HG03103 (cell line): ENCODE results near the gene ARL13B.
"Not testable (repeated sequence)": the region's sequence is repeated elsewhere in the genome, so short reads cannot be mapped to it uniquely, and the experiment has no call there.

Source experiments
- ATAC-seq: cut with Tn5 transposase; IDR thresholded peaks from one replicate; pipeline ENCODE4 v1.9.1; 2021; ENCODE audit warnings: low read depth; ENCODE audit not compliant: unreplicated experiment

Gene ARL13B

GRCh38 chr3:93992207-93992606 is 12.3 kb downstream of the ARL13B start:
- no peak for ATAC-seq

DNA sequence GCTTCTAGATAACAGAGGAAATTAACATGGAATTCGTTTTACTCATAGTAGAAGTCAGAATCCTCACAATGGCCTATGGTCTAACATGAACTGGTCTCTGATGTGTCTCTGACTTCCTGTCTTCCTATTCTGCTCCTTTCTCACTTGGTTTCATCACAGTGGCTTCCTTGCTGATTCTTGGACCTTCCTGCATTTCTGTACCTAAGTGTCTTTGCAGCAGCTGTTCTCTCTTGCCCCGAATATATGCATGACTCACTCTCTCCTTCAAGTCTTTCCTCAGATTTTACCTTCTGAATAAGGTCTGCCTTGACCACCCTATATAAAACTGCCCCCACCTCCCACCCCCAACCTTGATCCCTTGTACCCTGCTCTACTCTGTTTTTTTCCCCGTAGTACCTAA is 14.1 kb downstream of the ARL13B start:
- ATAC-seq = no peak

DNA sequence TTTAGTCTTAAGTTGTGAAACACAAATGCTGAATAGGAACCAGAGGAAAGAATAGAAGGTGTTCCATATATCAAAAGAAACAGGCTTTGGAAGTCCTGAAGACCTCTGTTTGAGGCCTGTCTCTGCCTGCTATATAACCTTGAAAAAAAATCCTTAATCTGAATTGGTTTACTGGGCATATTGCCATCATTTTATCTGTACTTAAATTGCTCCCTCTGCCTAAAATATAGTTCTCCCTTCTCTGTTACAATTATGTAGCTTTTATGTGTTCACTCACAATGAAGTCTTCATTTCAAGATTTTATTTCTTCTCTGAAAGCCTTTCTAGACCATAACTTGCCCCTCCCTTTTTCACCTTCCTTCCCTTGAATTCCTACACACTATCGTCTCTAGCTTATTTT is 21.2 kb downstream of the ARL13B start:
- ATAC-seq = no peak

DNA sequence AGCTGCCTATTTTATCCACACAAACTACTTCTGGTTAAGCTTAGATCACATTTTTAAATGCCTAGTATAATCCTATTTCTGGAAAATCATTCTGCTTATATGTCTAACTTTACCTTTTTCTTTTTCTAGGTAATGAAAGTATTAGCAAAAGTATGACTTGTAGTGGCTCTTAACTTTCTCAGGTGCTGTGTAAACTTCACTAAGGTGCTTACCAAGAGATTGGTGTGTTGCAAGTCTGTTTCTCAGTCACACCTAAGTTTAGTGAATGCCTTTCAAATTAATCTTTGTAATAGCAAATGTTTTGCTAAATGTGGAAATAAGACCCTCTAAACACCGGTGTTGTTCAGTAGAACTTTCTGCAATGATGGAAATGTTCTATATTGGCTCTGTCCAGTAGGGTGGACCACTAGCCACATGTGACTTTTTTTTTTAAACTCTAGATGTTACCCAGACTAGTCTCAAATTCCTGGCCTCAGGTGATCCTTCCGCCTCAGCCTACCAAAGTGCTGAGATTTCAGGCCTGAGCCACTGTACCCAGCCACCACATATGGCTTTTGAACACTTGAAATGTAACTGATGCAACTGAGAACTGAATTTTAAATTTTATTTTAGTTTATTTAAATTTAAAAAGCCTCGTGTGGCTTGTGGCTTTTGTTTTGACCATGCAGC is 22.0 kb downstream of the ARL13B start:
- ATAC-seq = no peak

- ATAC-seq = peak; percentile 85
Measured at GRCh38 chr3:94004301-94004910, 24.5 kb downstream of the ARL13B start.

DNA sequence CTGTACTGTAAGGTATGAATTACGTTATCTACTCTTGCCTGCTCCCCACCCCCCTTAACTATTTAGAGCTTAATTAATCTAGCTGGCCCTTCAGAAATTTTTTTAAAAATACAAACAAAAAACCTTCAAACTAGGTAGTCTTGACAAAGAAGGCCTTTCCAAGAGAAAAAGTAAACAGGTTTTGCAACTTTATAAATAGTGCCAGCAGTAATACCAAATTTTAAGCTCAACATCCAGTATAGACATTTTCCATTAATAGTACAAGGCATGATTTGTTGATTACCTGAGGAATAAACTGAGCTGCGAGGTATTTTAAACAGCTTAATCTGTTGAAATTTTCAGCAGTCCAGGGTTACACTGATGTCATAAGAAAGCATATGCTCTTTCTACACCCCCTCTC is 28.3 kb downstream of the ARL13B start:
- ATAC-seq = no peak

- ATAC-seq = no peak
Measured at GRCh38 chr3:94009608-94010007, 29.7 kb downstream of the ARL13B start.

GRCh38 chr3:94011233-94011711 is 31.3 kb downstream of the ARL13B start:
- ATAC-seq = no peak

DNA sequence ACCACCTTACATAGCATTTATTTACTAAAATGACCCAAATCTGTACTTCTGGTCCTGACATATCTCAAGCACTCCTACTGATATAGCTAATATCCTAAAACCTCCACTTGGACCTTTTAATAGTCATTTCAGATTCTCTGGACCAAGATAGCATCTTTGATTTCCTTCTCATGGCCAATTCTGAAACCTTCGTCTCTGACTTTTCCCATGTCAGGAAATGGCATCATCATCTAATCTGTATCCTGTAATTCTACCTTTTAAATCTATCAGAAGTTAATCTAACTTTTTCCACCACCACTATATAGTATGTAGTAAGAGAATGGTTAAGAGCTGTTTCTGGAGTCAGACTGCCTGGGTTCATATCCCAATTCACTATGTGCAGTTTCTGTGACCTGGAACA is 32.2 kb downstream of the ARL13B start:
- ATAC-seq = no peak

DNA sequence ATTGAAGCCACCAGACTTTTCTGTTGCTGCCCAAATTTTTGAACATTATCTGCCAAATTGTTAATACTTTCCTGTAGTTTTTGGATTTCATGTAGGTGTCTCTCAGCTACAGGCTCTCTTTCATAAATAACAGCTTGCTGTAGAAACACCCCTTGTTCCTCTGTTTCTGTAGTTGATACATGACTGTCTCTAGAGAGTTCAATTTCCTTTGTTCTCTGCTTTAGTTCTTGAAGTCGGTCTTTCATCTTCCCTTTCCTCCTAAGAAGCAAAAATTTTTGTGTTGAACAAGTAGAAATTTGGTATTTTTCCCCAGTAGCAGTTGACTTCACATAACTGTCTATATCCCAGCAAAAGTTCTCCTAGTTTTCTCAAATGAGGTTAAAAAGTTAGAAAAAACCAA is 35.1 kb downstream of the ARL13B start:
- ATAC-seq = no peak

GRCh38 chr3:94019659-94020058 is 39.7 kb downstream of the ARL13B start:
- ATAC-seq = no peak

- ATAC-seq = no peak
Measured at GRCh38 chr3:94020293-94020692, 40.3 kb downstream of the ARL13B start.

DNA sequence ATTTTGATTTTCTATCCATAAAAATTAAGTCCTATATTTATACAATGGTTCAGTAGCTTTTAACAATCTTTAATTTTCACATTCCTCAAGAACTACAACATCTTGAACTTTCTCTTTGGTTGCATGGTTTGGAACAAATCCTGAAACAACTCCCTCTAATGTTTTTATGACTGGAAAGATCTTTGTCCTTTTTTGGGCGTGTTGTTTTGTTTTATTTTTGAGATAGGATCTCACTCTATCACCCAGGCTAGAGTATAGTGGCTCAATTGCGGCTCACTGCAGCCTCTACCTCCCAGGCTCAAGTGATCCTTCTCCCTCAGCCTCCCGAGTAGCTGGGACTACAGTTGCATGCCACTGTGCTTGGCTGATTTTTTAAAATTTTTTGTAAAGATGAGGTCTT is 44.4 kb downstream of the ARL13B start:
- ATAC-seq = no peak

- no peak for ATAC-seq
Measured at GRCh38 chr3:94026623-94027022, 46.7 kb downstream of the ARL13B start.

DNA sequence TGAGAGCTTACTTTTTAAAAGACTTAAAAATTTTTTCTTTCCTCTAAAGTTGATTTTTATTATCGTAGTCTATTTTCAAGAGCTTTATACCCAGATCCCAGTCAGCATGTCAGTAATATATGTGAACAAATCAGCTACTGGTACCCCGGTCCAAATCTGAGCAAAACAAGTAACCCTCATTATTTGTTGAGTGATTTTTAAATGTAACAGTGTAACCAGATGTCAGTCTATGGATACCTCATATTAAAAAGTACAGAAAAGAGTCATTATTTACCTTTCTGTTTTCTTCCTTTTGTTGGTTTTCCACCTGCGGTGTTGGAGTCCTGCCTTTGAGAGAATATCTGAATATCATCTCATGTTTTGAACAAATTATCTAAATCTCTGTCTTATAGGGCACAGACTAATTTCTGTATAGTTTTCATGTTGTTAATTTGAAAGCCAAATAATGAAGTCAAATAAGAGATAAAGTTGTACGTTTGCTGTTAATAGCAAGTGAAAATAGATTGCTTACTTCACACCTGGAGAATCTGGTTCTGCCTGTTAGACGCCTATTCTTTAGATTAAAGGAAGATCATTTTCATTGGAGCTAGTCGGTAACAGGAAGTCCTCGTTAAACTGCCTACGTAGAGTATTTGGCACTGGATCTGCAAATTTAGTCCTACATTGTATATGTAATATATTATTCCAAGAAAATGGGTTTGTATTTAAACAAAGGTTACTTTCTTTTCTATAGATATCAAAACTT is 48.3 kb downstream of the ARL13B start, which contains the start of gene STX19:
Gene STX19 (minus strand): TSS at position 505 of the 745 bp plus-strand sequence. CDS start 13,328 bp downstream, outside the sequence.
- no peak for ATAC-seq

- ATAC-seq = peak; percentile 83
Measured at GRCh38 chr3:94036909-94037507, 57.1 kb downstream of the ARL13B start.

DNA sequence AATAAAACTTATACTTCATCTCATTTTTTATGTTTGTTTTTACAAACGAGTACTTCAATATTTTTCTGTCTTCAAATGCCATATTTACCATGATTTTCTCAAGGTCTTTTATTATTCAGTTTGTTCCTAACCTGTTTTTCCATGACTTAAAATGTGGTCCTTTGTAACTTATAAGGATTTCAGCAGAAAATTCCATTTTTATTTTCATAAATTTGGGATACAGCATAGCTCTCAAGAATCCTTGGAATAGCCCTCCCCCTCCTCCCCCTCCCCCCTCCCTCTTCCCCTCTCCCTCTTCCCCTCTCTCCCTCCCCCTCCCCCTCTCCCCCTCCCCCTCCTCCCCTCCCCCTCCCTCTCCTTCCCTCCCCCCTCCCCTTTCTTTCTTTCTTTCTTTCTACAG is 63.3 kb downstream of the ARL13B start:
- no peak for ATAC-seq

- ATAC-seq = not testable (repeated sequence)
Measured at GRCh38 chr3:94044100-94044936, 64.4 kb downstream of the ARL13B start.

DNA sequence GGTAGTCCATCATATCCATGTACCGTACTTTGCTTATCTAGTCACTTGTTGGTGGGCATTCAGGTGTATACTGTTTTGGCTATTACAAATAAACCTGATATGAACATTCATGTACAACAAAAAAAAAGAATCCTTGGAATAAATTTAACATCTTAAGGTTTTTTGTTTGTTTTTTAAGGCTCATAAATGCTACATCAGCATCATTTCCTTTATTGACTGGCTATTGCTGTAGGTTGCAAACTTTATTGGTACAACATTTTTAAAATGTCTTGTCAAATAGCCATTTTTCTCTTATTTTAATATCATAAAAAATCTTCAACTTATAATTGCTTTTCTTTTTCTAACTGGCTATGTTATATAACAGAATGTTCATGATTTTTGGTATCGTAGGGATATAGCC is 66.6 kb downstream of the ARL13B start:
- no peak for ATAC-seq

DNA sequence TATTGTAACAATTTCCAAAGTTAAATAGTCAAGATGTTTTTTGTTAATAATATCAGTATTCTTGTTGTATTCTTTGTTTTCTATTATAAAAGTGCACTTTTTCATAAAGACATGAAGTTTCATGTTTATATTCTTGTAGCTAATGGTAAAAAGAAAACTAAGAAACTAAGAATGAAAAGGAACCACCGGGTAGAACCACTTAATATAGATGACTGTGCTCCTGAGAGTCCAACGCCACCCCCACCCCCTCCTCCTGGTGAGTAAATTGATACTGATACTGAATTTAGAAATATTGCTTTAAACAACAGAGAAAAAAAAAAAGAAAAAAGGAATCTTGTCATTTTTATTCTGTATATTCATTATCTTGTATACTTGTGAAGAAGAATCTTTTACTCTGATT is 69.3 kb downstream of the ARL13B start:
- no peak for ATAC-seq
